ENCODE results near the gene EAF2. TPM values are rescaled to one million over a fixed set of nuclear protein-coding genes. Genes with fewer than 3 reads are reported as not detected.

The EAF2 gene
- total RNA-seq = 1 to 10 TPM; 3.7 to 8.9 (median 6.1) TPM

GRCh38 chr3:121834671-121835464, at the start of gene EAF2, which contains the start of gene IQCB1:
EAF2 (plus strand) TSS chr3:121835209; CDS start chr3:121835286, 77 bp downstream.
IQCB1 (minus strand) TSS chr3:121835060; CDS start chr3:121828960, 6,100 bp downstream.
- no peak for TF ChIP-seq CTCF (IDR thresholded peaks at IDR 0.05)
- peak; percentile 100 for ATAC-seq (ENCODE audit: low FRiP score)
- DNase-seq (ENCODE audit: low spot score) = peak; percentile 79

DNA sequence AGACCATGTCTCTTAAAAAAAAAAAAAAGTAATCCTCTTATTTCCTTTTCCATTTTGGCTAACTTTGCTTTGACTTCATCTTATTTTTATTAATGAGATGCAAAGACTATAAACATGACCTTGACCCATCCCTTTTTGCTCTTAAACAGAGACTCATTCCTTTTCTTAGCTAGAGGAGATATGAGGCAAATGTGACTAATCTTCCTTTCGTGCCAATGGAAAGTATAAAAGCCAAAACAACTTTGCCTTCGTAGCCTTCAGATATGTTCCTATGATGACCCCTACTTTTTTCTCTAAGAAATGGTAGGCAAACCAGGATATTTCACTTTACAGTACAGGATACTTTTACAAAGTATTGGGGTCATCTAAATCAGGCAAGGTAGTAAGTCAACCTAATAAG, 48.5 kb upstream of the EAF2 start:
- no peak for TF ChIP-seq CTCF (IDR thresholded peaks at IDR 0.05)
- ATAC-seq (ENCODE audit: low FRiP score) = no peak
- no peak for DNase-seq (ENCODE audit: low spot score)

- no peak for ATAC-seq (ENCODE audit: low FRiP score)
- DNase-seq (ENCODE audit: low spot score) = no peak
- TF ChIP-seq CTCF (IDR thresholded peaks at IDR 0.05) = no peak
These were observed 41.9 kb upstream of the EAF2 start for GRCh38 chr3:121793078-121793477.

DNA sequence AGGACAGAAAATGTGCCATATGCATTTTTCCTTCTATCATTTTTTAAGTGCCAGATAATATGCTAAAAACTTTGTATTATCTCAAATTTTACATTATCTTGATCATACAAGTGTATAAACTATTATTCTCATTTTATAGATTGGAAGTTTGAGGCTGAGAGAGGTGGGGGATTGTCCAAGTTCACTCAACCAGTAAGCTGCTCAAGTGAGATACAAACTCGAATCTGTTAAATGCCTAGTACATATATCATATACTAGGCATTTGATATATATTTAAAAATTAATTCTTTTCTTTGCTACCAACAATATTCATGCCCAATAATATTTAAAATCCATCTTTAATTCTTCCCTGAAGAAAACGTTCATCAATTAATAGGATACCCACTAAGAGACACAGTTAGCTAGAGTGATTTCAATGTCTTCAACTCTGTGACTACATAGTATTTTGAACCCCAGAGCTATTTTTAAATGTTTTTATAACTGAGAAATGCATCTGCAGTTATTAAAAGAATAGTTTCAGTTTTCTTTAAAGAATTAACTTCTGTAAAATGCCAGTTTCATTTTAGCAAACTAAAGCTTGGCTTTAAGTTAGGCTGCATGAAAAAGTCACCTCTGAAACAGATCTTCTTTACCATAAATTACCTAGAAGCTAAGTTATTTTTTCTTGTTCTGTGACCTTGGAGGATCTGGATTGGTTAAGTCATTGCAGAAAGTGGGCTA, 40.6 kb upstream of the EAF2 start:
- DNase-seq (ENCODE audit: low spot score) = no peak
- no peak for TF ChIP-seq CTCF (IDR thresholded peaks at IDR 0.05)
- ATAC-seq (ENCODE audit: low FRiP score) = no peak

DNA sequence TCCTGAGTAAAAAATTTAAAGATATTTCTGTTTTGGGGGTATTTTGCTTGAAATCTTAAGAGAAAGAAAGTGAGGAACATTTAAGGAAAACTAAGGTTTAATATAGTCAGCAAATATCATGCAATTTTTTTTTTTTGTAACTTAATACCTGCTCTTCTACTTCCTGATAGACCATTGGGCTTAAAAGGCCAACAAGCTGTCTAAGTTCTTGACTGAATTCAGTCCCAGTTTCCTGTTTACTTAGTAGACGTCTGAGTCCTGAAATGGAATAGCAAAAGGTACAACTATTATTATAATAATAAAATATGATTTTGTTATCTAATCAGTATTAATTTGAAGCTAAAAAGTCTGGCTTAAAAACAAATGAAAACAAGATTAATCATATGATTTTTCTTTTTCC, 38.0 kb upstream of the EAF2 start:
- no peak for TF ChIP-seq CTCF (IDR thresholded peaks at IDR 0.05)
- DNase-seq (ENCODE audit: low spot score) (no peak), ATAC-seq (ENCODE audit: low FRiP score) (no peak)

- TF ChIP-seq CTCF (IDR thresholded peaks at IDR 0.05) = no peak
- no peak for ATAC-seq (ENCODE audit: low FRiP score)
These were observed 34.1 kb upstream of the EAF2 start for GRCh38 chr3:121800906-121801305.

More at GRCh38 chr3:121800906-121801305, 34.1 kb upstream of the EAF2 start:
- no peak for DNase-seq (ENCODE audit: low spot score)

All from omental fat pad (tissue), 4 donors.